DOHH2 (cell line): ENCODE results near the gene JOSD2.

ENCODE experiments used
- H3F3A ChIP-seq: fragments of 200-600 bp; sonication (generic), shearing (Covaris generic); 2 replicates; pipeline ENCODE4 v1.6.0; 2016; ENCODE audit warnings: antibody characterized with exemption, mild to moderate bottlenecking; ENCODE audit not compliant: control insufficient read depth, insufficient read depth
- H3K27ac ChIP-seq: fragments of 200-600 bp; sonication (generic); 2 replicates; pipeline ENCODE4 v1.5.1; 2014; ENCODE audit warnings: low read depth, mild to moderate bottlenecking, low read length, moderate library complexity
- H3K27me3 ChIP-seq: fragments of 200-600 bp; sonication (generic); 2 replicates; pipeline ENCODE4 v1.6.1; 2014; ENCODE audit warnings: mild to moderate bottlenecking, low read length, mixed read lengths; ENCODE audit not compliant: control insufficient read depth
- H3K36me3 ChIP-seq: fragments of 200-600 bp; sonication (generic); 2 replicates; pipeline ENCODE4 v1.6.1; 2014; ENCODE audit warnings: mild to moderate bottlenecking, low read length, moderate library complexity, mixed read lengths; ENCODE audit not compliant: control insufficient read depth
- H3K4me1 ChIP-seq: fragments of 200-600 bp; sonication (generic); 2 replicates; pipeline ENCODE4 v1.6.1; 2014; ENCODE audit warnings: mild to moderate bottlenecking, low read length, mixed read lengths; ENCODE audit not compliant: control insufficient read depth
- H3K4me2 ChIP-seq: fragments of 200-600 bp; sonication (generic); 2 replicates; pipeline ENCODE4 v1.6.0; 2014; ENCODE audit warnings: mild to moderate bottlenecking, low read length, moderate library complexity
- H3K4me3 ChIP-seq: fragments of 200-600 bp; sonication (generic); 2 replicates; pipeline ENCODE4 v1.5.1; 2014; ENCODE audit warnings: mild to moderate bottlenecking, low read length, mixed read lengths
- H3K79me2 ChIP-seq: fragments of 200-600 bp; sonication (generic); 2 replicates; pipeline ENCODE4 v1.6.1; 2014; ENCODE audit warnings: mild to moderate bottlenecking, low read length, mixed read lengths; ENCODE audit not compliant: control insufficient read depth
- H3K9me2 ChIP-seq: fragments of 200-600 bp; sonication (generic); replicated peaks from 2 replicates; pipeline ENCODE4 v1.6.1; 2014; ENCODE audit warnings: mild to moderate bottlenecking, low read length, mixed read lengths; ENCODE audit not compliant: control insufficient read depth
- H3K9me3 ChIP-seq: fragments of 200-600 bp; sonication (generic); 2 replicates; pipeline ENCODE4 v1.6.1; 2014; ENCODE audit warnings: antibody characterized with exemption, low read length, mixed read lengths; ENCODE audit not compliant: control insufficient read depth, insufficient read depth
- H4K20me1 ChIP-seq: fragments of 200-600 bp; sonication (generic); 2 replicates; pipeline ENCODE4 v1.6.0; 2014; ENCODE audit warnings: low read depth, mild to moderate bottlenecking, antibody characterized with exemption, low read length, moderate library complexity; ENCODE audit not compliant: control insufficient read depth, insufficient read depth
- EZH2phosphoT487 ChIP-seq: fragments of 200-600 bp; sonication (generic); IDR thresholded peaks from 2 replicates; pipeline ENCODE4 v1.6.1; 2017; ENCODE audit warnings: borderline replicate concordance, mild to moderate bottlenecking, antibody characterized with exemption, low read length, moderate library complexity, mixed read lengths
- TF ChIP-seq, protein P1 (sequence below): fragments of 200-600 bp; sonication (generic); IDR thresholded peaks from one replicate; pipeline ENCODE4 v1.5.1; 2014; ENCODE audit warnings: antibody characterized with exemption, mild to moderate bottlenecking, low read depth, low read length; ENCODE audit not compliant: poor library complexity, severe bottlenecking

Gene JOSD2

DNA sequence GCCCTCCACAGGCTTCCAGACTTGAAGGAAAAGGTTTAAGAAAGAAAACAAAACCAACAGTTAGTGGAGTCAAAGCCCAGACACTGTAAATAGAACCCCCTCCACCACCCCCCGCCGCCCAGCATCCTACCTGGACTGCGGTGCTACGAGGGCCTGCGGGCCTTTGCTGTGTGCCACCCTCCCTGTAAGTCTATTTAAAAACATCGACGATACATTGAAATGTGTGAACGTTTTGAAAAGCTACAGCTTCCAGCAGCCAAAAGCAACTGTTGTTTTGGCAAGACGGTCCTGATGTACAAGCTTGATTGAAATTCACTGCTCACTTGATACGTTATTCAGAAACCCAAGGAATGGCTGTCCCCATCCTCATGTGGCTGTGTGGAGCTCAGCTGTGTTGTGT lies 28.1 kb downstream of the JOSD2 start:
- H3K9me2 ChIP-seq: no peaks in the 10 kb centered on the region
- no peaks in the 10 kb centered on the region for H3K27me3 ChIP-seq
- H3K9me3 ChIP-seq: peaks cover 13% of the 10 kb centered on the region; the same call in 1 of the 2 replicates
- no peak overlapping the region for H3K4me2 ChIP-seq
- H4K20me1 ChIP-seq: peaks cover 2% of the 10 kb centered on the region
- H3K79me2 ChIP-seq: peaks cover 24% of the 10 kb centered on the region
- H3F3A ChIP-seq: no peaks in the 10 kb centered on the region
- no peak overlapping the region for H3K27ac ChIP-seq
- peaks cover 10% of the 10 kb centered on the region for H3K4me1 ChIP-seq
- peaks cover 63% of the 10 kb centered on the region for H3K36me3 ChIP-seq
- H3K4me3 ChIP-seq: no peak overlapping the region
- TF ChIP-seq EZH2phosphoT487: no peak
- TF ChIP-seq, protein P1, sequence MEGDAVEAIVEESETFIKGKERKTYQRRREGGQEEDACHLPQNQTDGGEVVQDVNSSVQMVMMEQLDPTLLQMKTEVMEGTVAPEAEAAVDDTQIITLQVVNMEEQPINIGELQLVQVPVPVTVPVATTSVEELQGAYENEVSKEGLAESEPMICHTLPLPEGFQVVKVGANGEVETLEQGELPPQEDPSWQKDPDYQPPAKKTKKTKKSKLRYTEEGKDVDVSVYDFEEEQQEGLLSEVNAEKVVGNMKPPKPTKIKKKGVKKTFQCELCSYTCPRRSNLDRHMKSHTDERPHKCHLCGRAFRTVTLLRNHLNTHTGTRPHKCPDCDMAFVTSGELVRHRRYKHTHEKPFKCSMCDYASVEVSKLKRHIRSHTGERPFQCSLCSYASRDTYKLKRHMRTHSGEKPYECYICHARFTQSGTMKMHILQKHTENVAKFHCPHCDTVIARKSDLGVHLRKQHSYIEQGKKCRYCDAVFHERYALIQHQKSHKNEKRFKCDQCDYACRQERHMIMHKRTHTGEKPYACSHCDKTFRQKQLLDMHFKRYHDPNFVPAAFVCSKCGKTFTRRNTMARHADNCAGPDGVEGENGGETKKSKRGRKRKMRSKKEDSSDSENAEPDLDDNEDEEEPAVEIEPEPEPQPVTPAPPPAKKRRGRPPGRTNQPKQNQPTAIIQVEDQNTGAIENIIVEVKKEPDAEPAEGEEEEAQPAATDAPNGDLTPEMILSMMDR: no peak

DNA sequence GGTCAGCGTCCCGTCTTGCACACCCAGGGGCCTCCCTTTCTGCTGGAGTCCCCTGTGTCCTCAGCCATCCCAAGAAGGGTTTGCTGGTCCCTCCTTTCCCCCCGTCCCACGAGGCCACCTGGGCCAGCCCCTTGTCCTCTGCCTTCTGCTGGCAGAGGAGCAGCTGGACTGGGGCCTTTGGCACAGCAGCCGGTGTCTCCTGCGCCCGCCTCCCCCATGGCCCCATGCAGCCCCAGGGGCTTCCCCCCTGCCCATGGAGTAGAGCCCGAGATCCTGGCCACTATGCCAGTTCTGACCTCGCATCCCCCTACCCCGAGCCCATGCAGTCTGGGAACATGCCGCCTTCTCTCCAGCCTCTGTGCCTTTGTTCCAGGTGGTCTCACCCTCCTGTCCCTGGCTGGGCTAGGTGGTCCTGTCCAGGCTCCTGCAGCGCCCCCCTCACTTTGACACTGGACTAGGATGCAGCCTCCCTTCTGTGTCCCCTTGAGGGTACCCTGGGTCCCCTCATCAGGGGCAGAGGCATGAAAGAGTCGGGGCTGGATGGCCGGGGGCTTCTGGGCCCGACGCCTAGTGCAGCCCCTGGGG lies 28.6 kb downstream of the JOSD2 start:
- H3K79me2 ChIP-seq: peaks cover 29% of the 10 kb centered on the region
- no peak overlapping the region for H3K4me2 ChIP-seq
- peaks cover 69% of the 10 kb centered on the region for H3K36me3 ChIP-seq
- H3K9me2 ChIP-seq: no peaks in the 10 kb centered on the region
- no peaks in the 10 kb centered on the region for H3F3A ChIP-seq
- H3K4me1 ChIP-seq: peaks cover 10% of the 10 kb centered on the region
- H3K4me3 ChIP-seq: no peak overlapping the region
- TF ChIP-seq EZH2phosphoT487: no peak
- TF ChIP-seq, protein P1: no peak
- no peak overlapping the region for H3K27ac ChIP-seq
- H3K9me3 ChIP-seq: peaks cover 14% of the 10 kb centered on the region; the same call in 1 of the 2 replicates
- no peaks in the 10 kb centered on the region for H3K27me3 ChIP-seq
- H4K20me1 ChIP-seq: peaks cover 7% of the 10 kb centered on the region

DNA sequence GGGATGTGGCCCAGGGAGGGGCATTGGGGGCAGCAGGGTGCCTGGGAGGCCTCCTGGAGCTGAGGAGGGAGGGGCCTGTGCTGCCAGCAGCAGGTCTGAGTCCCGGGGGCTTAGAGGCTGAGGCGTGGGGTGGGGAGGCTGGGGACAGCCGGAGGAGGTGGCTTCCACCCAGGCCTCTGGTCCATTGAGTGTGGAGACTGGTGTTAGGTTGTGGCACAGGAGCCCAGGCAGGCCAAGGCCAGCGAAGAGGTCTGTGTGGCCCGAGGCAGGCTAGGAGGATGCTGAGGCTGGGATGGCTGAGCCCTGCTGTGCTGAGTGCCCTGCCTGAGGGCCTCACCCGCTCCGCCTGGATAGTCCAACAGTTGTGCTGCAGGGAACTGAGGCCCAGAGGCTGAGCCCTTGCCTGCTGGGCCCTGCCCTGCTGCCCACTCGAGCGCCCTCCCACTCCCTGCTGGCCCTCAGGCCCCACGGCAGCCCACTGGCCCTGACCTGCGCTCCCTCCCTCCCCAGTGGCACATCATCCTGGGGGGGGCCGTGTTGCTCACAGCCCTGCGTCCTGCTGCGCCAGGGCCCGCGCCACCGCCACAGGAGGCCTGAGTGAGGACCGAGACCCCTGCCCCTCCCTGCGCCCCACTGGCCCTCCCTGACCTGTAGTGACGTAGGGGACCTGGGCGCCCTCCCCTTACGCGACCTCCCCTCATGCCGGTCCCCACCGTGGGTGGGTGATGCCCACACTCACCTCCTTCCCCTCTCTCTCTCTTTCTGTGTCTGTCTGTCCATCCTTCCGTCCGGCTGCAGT lies 29.4 kb downstream of the JOSD2 start:
- TF ChIP-seq, protein P1: no peak
- no peak for TF ChIP-seq EZH2phosphoT487
- peaks cover 70% of the 10 kb centered on the region for H3K36me3 ChIP-seq
- no peak overlapping the region for H3K27ac ChIP-seq
- peaks cover 10% of the 10 kb centered on the region for H3K4me1 ChIP-seq
- H3K4me3 ChIP-seq: no peak overlapping the region
- H3K27me3 ChIP-seq: no peaks in the 10 kb centered on the region
- H3K9me3 ChIP-seq: peaks cover 11% of the 10 kb centered on the region; the same call in 1 of the 2 replicates
- H3K4me2 ChIP-seq: no peak overlapping the region
- peaks cover 11% of the 10 kb centered on the region for H4K20me1 ChIP-seq
- peaks cover 37% of the 10 kb centered on the region for H3K79me2 ChIP-seq
- no peaks in the 10 kb centered on the region for H3F3A ChIP-seq
- H3K9me2 ChIP-seq: no peaks in the 10 kb centered on the region
